GM18951 (cell line): ENCODE data around the gene SLC4A9.
"Not testable (repeated sequence)": the region's sequence is repeated elsewhere in the genome, so short reads cannot be mapped to it uniquely, and the experiment has no call there.

ENCODE experiments used
- POLR2A ChIP-seq: IDR thresholded peaks from 4 replicates; pipeline ENCODE4 v1.6.1; 2011; ENCODE audit warnings: mild to moderate bottlenecking; ENCODE audit not compliant: insufficient read length, insufficient read depth; ENCODE audit errors: extremely low read depth
- in situ Hi-C: fragments of 300-500 bp; cut with MboI; formaldehyde crosslinking; loops from one replicate; pipeline ENCODE4 v1.12.0; 2022; ENCODE audit warnings: low sequenced_read_pairs, mixed read lengths, inconsistent platforms; ENCODE audit not compliant: unreplicated experiment

The SLC4A9 gene

DNA sequence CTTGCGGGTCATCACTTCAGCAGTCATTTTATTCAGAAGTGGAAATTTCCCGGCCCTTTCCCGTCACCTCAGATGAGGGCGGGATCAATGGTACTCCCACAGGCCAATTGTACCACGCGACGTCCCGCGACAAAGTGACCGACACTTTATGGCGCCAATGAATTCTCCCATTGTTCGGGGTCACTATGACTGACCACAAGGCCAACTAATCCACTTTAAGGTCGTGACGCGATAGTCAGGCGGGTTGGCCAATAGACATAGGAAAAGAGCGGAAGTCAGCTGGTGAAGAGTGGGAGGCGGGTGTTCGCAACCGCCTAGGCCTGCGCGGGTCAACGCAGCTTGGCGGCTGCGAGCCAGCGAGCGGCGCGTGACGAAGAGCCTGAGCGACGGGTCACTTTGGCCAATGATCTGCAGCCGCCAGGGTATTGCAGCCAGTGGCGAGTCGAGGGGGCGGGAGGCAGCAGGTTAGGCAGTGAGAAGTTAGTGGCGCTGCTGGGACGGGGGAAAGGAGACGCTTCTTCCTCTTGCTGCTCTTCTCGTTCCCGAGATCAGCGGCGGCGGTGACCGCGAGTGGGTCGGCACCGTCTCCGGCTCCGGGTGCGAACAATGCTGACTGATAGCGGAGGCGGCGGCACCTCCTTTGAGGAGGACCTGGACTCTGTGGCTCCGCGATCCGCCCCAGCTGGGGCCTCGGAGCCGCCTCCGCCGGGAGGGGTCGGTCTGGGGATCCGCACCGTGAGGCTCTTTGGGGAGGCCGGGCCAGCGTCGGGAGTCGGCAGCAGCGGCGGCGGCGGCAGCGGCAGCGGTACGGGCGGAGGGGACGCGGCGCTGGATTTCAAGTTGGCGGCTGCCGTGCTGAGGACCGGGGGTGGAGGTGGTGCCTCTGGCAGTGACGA is 41.6 kb downstream of the SLC4A9 start, which contains the start of gene ANKHD1:
Gene ANKHD1 (plus strand): TSS at position 472 of the 896 bp plus-strand sequence. CDS start 135 bp downstream, at position 607.
- peak; percentile 86 for TF ChIP-seq POLR2A
- in situ Hi-C loops, result no loop called here

DNA sequence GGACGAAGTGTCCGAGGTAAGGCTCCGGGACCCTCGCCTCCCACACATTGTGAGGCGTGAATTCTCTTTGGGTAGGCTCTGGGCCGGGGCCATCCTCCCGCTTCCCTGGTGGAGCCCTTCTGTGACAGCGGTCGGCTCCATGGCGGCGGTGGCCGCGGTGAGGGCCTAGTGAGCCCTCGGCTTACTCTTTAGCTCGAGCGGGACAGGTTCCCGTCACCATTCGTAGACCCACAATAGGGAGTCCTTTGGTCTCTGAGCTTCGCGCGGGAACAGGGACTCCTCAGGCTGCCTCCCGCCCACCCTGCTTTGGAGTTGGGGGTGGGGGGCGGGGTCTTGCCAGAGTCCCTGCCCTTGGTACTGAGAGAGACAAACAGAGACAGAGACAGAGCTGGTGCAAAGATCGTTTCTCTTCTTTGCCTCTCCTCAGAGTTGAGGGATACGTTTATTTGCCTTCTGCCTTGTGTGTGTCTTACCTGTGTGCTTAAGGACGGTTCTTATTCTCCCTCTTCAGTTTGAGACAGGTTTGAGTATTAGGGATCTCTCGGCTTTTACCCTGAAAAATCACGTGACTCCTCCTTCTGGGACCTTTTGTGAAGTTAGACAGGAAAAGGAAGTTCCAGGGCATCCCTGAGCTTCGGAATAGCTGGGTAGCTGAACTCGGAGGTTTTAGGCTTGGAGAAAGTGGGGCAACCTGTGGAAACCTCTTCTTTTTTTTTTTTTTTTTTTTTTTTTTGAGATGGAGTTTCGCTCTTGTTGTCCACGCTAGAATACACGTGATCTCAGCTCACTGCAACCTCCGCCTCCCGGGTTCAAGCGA is 42.5 kb downstream of the SLC4A9 start:
- TF ChIP-seq POLR2A, result no peak
- in situ Hi-C loops, result no loop called here

DNA sequence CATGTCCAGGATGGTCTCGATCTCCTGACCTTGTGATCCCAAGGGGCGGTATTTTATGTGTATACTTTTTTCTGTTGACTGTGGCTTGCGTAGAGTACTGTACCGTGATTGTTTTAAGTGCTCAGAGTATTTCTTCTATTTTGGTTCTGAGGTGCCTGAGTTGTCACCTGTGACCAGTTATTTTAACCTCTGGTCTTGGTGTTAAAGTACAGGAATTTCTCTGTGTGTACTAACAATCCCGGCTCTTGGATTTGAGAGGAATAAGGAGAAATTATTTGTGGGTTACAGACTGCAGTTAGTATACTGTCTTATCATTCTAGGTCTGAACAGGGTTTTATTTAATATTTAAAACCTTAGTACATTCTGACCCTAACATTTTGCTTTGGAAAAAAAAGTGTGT is 43.6 kb downstream of the SLC4A9 start:
- TF ChIP-seq POLR2A, result no peak
- in situ Hi-C loops, result no loop called here

DNA sequence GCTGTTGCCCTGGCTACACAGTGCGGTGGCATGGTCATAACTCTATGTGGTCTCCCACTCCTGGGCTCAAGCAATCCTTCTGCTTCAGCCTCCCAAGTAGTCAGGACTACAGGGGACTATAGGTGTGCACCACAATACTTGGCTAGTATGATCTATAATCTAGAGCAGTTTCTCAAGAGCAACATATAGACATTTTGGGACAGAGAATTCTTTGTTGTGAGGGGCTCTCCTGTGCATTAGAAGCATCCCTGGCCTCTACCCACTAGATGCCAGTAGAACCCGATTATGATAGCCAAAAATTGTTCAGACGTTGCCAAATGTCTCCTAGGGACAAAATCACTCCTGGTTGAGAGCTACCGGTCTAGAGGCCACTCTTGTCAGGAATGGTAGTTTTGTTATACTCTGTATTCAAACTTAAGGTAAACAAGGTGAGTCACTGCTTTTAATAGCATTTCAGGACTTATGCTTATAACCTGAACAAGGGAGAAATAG is 48.8 kb downstream of the SLC4A9 start:
- no peak for TF ChIP-seq POLR2A
- in situ Hi-C loops, result no loop called here

DNA sequence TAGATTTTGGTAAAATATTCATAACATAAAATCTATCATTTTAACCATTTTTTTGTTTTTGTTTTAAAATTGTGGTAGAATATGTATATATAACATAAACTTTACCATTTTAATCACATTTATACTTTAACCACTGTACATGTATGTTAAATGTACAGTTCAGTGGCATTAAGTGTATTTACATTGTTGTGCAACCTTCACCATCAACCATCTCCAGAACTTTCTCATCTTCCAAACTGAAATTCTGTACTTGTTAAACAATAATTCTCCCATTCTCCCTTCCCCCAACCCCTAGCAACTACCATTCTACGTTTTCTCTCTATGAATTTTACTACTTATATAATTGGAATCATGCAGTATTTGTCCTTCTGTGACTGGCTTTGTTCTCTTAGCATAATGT is 53.2 kb downstream of the SLC4A9 start:
- in situ Hi-C loops, result no loop called here
- no peak for TF ChIP-seq POLR2A

DNA sequence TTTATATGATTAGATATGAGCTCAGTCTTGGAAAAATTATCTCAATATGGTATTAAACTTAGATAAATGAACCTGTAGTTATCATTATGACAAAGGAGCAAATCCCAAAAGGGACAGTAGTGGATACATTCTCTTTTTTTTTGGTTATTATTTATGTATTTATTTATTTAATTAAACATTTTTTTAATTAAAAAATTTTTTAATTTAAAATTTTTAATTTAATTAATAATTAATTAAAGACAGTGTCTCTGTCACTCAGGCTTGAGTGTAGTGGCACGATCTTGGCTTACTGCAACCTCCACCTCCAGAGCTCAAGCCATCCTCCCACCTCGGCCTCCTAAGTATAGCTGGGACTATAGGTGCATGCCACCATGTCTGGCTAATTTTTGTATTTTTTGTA is 57.2 kb downstream of the SLC4A9 start:
- TF ChIP-seq POLR2A, result no peak
- in situ Hi-C loops, result no loop called here

DNA sequence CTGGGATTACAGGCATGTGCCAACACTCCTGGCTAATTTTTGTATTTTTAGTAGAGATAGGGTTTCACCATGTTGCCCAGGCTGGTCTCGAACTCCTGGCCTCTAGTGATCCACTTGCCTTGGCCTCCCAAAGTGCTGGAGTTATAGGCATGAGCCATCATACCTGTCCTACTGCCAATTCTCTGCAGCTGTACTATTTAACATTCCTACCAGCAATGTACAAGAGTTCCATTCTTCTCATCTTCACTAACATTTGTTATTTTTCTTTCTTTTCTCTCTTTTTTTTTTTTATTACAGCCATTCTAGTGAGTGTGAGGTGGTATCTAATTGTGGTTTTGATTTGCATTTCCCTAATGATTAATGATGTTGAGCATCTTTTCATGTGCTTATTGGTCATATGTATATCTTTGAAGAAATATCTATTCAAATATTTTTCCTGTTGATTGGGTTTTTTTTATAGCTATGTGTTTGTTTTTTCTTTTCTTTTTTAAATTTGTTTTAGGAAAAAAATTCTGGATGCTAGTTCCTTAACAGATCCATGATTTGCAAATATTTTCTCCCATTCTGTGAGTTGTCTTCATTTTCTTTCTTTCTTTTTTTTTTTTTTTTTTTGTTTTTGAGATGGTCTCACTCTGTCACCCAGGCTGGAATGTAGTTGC is 59.0 kb downstream of the SLC4A9 start:
- no peak for TF ChIP-seq POLR2A
- in situ Hi-C loops, result no loop called here

DNA sequence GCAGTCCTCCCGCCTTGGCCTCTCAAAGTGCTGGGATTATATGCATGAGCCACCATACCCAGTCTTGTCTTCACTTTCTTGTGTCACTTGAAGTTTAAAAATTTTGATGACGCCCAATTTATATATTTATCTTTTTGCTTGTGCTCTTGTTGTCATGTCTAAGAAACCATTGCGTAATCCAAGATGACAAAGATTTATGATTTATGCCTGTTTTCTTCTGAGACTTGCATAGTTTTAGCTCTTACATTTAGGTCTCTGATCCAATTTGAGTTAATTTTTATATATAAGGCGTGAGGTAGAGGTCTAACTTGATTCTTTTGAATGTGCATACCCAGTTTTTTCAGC is 60.2 kb downstream of the SLC4A9 start:
- in situ Hi-C loops, result no loop called here
- no peak for TF ChIP-seq POLR2A

DNA sequence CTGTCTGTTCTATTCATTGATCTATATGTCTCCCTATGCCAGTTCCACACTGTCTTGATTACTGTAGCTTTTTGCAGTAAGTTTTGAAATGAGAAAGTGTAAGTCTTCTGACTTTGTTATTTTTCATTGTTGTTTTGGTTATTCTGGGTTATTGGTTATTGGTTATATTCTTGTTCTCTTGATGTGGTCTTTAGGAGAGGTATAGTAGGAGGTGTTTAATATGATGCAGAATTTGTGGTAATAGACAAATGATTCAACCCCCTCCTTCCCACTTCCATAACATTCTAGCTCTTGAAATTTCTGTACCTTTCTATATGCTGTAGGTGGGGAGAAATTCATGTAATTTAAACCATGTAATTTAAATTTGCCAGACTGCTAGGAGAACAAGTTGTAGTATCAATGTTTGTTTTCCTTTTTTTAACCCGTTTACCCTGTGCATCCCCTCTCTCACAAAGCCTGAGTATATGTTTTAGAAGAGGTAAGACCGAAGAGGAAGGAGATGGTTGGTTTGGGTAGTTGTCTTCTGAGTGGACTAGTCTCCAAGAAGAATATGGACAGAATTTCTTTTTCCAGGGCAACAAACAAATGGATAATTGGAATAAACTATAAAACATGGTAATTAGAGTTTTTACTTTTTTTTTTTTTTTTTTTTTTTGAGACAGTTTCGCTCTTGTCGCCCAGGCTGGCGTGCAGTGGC is 60.8 kb downstream of the SLC4A9 start:
- no peak for TF ChIP-seq POLR2A
- in situ Hi-C loops, result no loop called here

DNA sequence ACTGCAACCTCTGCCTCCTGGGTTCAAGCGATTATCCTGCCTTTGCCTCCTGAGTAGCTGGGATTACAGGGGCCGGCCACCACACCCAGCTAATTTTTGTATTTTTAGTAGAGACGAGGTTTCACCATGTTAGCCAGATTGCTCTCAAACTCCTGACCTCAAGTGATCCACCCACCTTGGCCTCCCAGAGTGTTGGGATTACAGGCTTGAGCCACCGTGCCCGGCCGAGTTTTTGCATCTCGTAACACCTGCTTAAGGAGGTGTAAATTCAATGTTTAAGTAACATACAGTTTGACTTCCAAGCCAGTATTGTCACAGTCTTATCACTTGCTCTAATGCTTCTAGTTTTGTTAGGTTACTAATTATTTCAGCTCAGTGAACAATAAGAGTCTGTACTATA is 61.4 kb downstream of the SLC4A9 start:
- in situ Hi-C loops, result not testable (repeated sequence)

DNA sequence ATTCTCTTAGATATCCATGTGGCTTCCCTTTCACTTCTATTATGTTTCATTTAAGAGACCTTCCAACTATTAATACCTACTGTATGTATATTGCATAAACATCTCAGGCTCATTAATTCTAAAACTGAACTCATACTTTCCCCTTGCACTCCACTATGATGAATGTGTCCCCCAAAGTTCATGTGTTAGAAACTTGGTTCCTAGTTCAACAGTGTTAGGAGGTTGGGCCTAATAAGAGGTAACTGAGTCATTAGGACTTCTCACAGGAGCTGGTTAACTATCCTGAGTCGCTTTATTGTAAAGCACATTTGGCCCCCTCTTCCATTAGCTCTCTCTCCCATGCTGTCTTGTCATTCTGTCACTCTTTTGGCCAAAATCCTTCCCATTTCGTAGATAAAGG is 63.6 kb downstream of the SLC4A9 start:
- in situ Hi-C loops, result no loop called here
- no peak for TF ChIP-seq POLR2A

DNA sequence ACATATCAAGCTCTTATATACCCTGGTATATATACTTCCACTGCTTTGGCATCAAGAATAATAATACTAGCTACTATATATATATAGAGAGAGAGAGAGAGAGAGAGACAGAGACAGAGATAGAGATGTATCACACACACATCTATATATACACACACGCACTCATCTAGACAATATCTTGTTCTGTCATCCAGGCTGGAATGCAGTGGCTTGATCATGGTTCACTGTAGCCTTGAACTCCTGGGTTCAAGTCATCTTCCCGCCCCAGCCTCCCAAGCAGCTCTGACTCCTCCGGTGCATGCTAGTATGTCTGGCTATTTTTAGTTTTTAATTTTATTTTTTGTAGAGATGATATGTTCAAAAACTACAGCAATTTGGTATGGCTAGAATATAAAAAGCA is 64.1 kb downstream of the SLC4A9 start:
- in situ Hi-C loops, result no loop called here
- TF ChIP-seq POLR2A, result no peak
